Endothelial cell of umbilical vein (primary cell): ENCODE results near the gene CYP11A1. TPM values are rescaled to one million over a fixed set of nuclear protein-coding genes. Genes with fewer than 3 reads are reported as not detected.

Experiments
- BruUV-seq: library from RNA; stranded (reverse); fragments of 400-500 nt; replicated peaks from 2 replicates; lab custom pipeline; 2021; lab: Mats Ljungman, UMichigan
- CTCF ChIA-PET: fragments of 300-600, 350-600 bp; sonication (Branson Sonifier 250); formaldehyde crosslinking; loops from one replicate; lab custom pipeline; 2021; ENCODE audit warnings: antibody characterized with exemption, inconsistent platforms; lab: Charles Lee
- POLR2A ChIA-PET: fragments of 300-600, 350-600 bp; sonication (Branson Sonifier 250); formaldehyde crosslinking; loops from one replicate; lab custom pipeline; 2021; ENCODE audit warnings: antibody characterized with exemption, inconsistent platforms; lab: Charles Lee
- DNase-seq: peaks from one replicate; pipeline ENCODE4 v3.0.0-alpha.2; 2011; ENCODE audit warnings: low read depth, low spot score
- FAIRE-seq: peaks from 2 replicates; lab custom pipeline; 2011; peaks lifted over from hg19 to GRCh38; lab: Jason Lieb, UNC
- H2AFZ ChIP-seq: 2 replicates; pipeline ENCODE4 v1.6.0; 2012; ENCODE audit warnings: low read depth, low read length, control low read depth, inconsistent platforms
- H3K27ac ChIP-seq: 2 replicates; pipeline ENCODE4 v1.5.1; 2011; ENCODE audit warnings: low read depth, mild to moderate bottlenecking, control low read depth, low read length, moderate library complexity; ENCODE audit not compliant: insufficient read depth
- H3K27me3 ChIP-seq, 2 experiments: 2 replicates each; pipeline versions ENCODE4 v1.6.0 to v1.6.1; 2011; ENCODE audit warnings: low read length in 2 of 2, mixed read lengths in 1 of 2; ENCODE audit not compliant: control insufficient read depth in 2 of 2, insufficient read depth in 2 of 2
- H3K36me3 ChIP-seq, 2 experiments: 2 replicates in 1 of 2; 3 replicates in 1 of 2; pipeline ENCODE4 v1.5.1; 2011; ENCODE audit warnings: low read length in 2 of 2, mild to moderate bottlenecking in 1 of 2, moderate library complexity in 1 of 2; ENCODE audit not compliant: control insufficient read depth in 2 of 2, insufficient read depth in 2 of 2; ENCODE audit errors: extremely low read depth in 1 of 2
- H3K4me1 ChIP-seq: 3 replicates; pipeline ENCODE4 v1.5.1; 2011; ENCODE audit warnings: mild to moderate bottlenecking, low read length; ENCODE audit not compliant: control insufficient read depth, insufficient read depth; ENCODE audit errors: extremely low read depth
- H3K4me2 ChIP-seq: 2 replicates; pipeline ENCODE4 v1.6.1; 2011; ENCODE audit warnings: low read length, control low read depth, mixed read lengths; ENCODE audit not compliant: insufficient read depth
- H3K4me3 ChIP-seq, 3 experiments: fragments of 200-600 bp in 1 of 3; sonication (generic), shearing (Covaris generic) in 1 of 3; replicated peaks in 1 of 3; 2 replicates each; pipeline ENCODE4 v1.5.1; 2011 to 2016; ENCODE audit warnings: control low read depth in 3 of 3, low read length in 3 of 3, mild to moderate bottlenecking in 2 of 3, inconsistent platforms in 1 of 3, low read depth in 1 of 3, moderate library complexity in 1 of 3; ENCODE audit not compliant: insufficient read depth in 1 of 3
- H3K79me2 ChIP-seq: 2 replicates; pipeline ENCODE4 v1.6.0; 2012; ENCODE audit warnings: low read length, inconsistent platforms; ENCODE audit not compliant: control insufficient read depth, insufficient read depth
- H3K9ac ChIP-seq: replicated peaks from 2 replicates; pipeline ENCODE3; 2011; ENCODE audit warnings: low read length, control low read depth; ENCODE audit not compliant: insufficient read depth; ENCODE audit errors: extremely low read depth
- H3K9me1 ChIP-seq: replicated peaks from 3 replicates; pipeline ENCODE4 v1.6.0; 2011; ENCODE audit warnings: mild to moderate bottlenecking, low read length; ENCODE audit not compliant: control insufficient read depth, insufficient read depth; ENCODE audit errors: extremely low read depth
- H3K9me3 ChIP-seq: replicated peaks from 2 replicates; pipeline ENCODE4 v1.5.1; 2012; ENCODE audit warnings: low read length, inconsistent platforms; ENCODE audit not compliant: control insufficient read depth, insufficient read depth
- H4K20me1 ChIP-seq: replicated peaks from 2 replicates; pipeline ENCODE3; 2011; ENCODE audit warnings: mild to moderate bottlenecking, low read length; ENCODE audit not compliant: control insufficient read depth, insufficient read depth; ENCODE audit errors: extremely low read depth
- CTCF ChIP-seq, 2 donors: IDR thresholded peaks; 1 replicate in 1 of 2; 2 replicates in 1 of 2; pipeline ENCODE4 v1.5.1; 2011; ENCODE audit warnings: low read length in 2 of 2, mild to moderate bottlenecking in 2 of 2, moderate library complexity in 2 of 2, control low read depth in 1 of 2, inconsistent platforms in 1 of 2, low read depth in 1 of 2; ENCODE audit not compliant: insufficient read depth in 1 of 2; ENCODE audit errors: extremely low read depth in 1 of 2
- EZH2 ChIP-seq: IDR thresholded peaks from 2 replicates; pipeline ENCODE4 v1.6.1; 2012; ENCODE audit warnings: borderline replicate concordance, low read depth, mild to moderate bottlenecking, moderate library complexity, low read length, inconsistent platforms; ENCODE audit not compliant: severe bottlenecking
- FOS ChIP-seq: IDR thresholded peaks from 2 replicates; pipeline ENCODE4 v1.6.1; 2011; ENCODE audit warnings: mild to moderate bottlenecking, low read length, moderate library complexity, borderline replicate concordance; ENCODE audit not compliant: insufficient read depth
- GATA2 ChIP-seq: IDR thresholded peaks from 2 replicates; pipeline ENCODE4 v1.7.0; 2011; ENCODE audit warnings: low read depth, mild to moderate bottlenecking, moderate library complexity, mixed read lengths, low read length; ENCODE audit not compliant: insufficient read length, insufficient read depth
- JUN ChIP-seq: IDR thresholded peaks from 2 replicates; pipeline ENCODE4 v1.6.1; 2011; ENCODE audit warnings: borderline replicate concordance, low read depth; ENCODE audit not compliant: insufficient read length, insufficient read depth
- MYC ChIP-seq: IDR thresholded peaks from one replicate; pipeline ENCODE4 v1.6.1; 2011; ENCODE audit warnings: mild to moderate bottlenecking, low read depth, low read length
- POLR2A ChIP-seq: IDR thresholded peaks from 2 replicates; pipeline ENCODE4 v1.6.1; 2012; ENCODE audit warnings: low read depth, mild to moderate bottlenecking, control low read depth, low read length
- POLR2AphosphoS5 ChIP-seq: IDR thresholded peaks from 2 replicates; pipeline ENCODE4 v1.6.1; 2012; ENCODE audit warnings: low read depth, mild to moderate bottlenecking, control low read depth, low read length, moderate library complexity; ENCODE audit not compliant: insufficient read depth
- dilution Hi-C: fragments of 300-500 bp; cut with MboI; formaldehyde crosslinking; loops from one replicate; pipeline ENCODE4 v1.15.0; 2019; ENCODE audit warnings: low sequenced_read_pairs; ENCODE audit not compliant: extremely low pct_ligation_motif_present
- intact Hi-C: fragments of 100-400 bp; cut with micrococcal nuclease; formaldehyde crosslinking; loops from one replicate; pipeline ENCODE4 v1.10.0; 2022
- polyA plus RNA-seq, 4 experiments: library from polyadenylated mRNA; depleted of rRNA in 3 of 4; stranded (reverse) in 3 of 4; unstranded in 1 of 4; fragments of >200 nt; gene quantifications; 2 replicates each; pipeline versions ENCODE4 v1.2.1 to v1.2.3, GENCODE V29; 2011 to 2012; ENCODE audit warnings: missing spikeins in 1 of 4
- total RNA-seq: library from RNA; stranded (reverse); gene quantifications from 2 replicates; pipeline ENCODE4 v1.2.3, GENCODE V29; 2021
- TF ChIP-seq, protein P1 (sequence below): IDR thresholded peaks from 2 replicates; pipeline ENCODE4 v1.6.1; 2011; ENCODE audit not compliant: insufficient read depth, insufficient read length

The CYP11A1 gene
- total and polyA plus RNA-seq, 2 donors (not counting 3 experiments of a cell fraction or from before 2014, with no cell fraction given) = 0.08 TPM; not detected in 1

- TF ChIP-seq CTCF (IDR thresholded peaks at IDR 0.05; ENCODE audit: extremely low read depth in 1 of 2, insufficient read depth in 1 of 2, low read depth in 1 of 2, low read length in 2 of 2) (no peak), JUN (no peak), POLR2AphosphoS5 (no peak), FOS (no peak), POLR2A (no peak), MYC (no peak), GATA2 (no peak), EZH2 (no peak)
- TF ChIP-seq, protein P1, sequence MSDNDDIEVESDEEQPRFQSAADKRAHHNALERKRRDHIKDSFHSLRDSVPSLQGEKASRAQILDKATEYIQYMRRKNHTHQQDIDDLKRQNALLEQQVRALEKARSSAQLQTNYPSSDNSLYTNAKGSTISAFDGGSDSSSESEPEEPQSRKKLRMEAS = no peak
- no peaks in the 10 kb centered on the region for H3K36me3 ChIP-seq
- H3K4me2 ChIP-seq = no peak overlapping the region
- no peaks in the 10 kb centered on the region for H3K79me2 ChIP-seq
- H2AFZ ChIP-seq = no peak overlapping the region
- no peak overlapping the region for H3K4me3 ChIP-seq
- POLR2A ChIA-PET = interaction anchor here (0.7 kb wide), 1 partner anchor 168 kb away, joined by 8 read pairs; the partner anchor contains the start of gene ISLR2
- dilution Hi-C loops = no loop called here
- no peaks in the 10 kb centered on the region for H3K9me1 ChIP-seq
- no peak for DNase-seq
- H3K4me1 ChIP-seq = no peaks in the 10 kb centered on the region
- no peaks in the 10 kb centered on the region for H4K20me1 ChIP-seq
- intact Hi-C loops = no loop called here
- no peak for FAIRE-seq
- CTCF ChIA-PET = interaction anchor here (1.4 to 4.4 kb wide), 2 partner anchors 14 to 58 kb away, joined by 4 to 9 read pairs; no protein-coding TSS in a partner anchor
- H3K27ac ChIP-seq = no peak overlapping the region
- H3K9me3 ChIP-seq = no peaks in the 10 kb centered on the region
- BruUV-seq = no TSS peak
- no peak overlapping the region for H3K9ac ChIP-seq
- peaks cover 7 to 10% of the 10 kb centered on the region in 2 experiments for H3K27me3 ChIP-seq
These were observed 69.6 kb downstream of the CYP11A1 start for GRCh38 chr15:74297887-74298286.
